ENCODE data around the gene RTF1.

RTF1 gene

DNA sequence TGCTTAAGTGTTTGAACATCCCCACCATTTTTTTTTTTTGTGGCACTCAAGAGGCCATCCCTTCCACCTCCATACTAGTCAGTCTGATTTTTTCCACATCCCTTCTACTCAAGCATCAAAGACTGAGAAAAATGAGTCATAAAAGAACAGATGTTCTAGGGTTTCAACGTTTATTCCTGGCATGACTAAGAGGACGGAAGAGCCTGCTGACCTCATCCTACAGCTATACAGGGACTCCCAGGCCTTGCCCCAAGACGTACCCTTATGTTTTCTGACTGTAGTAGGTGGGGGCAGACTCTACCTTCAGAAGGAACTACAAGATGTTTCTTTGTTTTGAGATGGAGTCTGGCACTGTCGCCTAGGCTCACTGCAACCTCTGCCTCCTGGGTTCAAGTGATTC lies 73.5 kb downstream of the RTF1 start:
- no peak for DNase-seq

DNA sequence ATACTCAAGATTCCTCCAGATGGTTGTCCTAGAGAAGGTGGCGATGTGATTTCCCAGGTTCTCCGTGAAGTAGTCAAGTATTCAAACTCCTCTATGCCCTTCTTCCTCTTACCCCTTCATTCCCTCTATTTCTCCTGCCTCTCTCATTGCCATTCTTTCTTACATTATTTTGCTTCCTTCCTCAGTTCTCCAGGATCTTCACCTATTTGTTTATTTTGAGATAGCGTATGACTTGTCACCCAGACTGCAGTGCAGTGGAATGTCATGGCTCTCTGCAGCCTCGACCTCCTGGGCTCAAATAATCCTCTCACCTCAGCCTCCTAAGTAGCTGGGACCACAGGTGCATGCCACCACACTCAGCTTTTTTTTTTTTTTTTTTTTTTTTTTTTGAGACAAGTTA lies 75.0 kb downstream of the RTF1 start:
- DNase-seq: no peak

DNA sequence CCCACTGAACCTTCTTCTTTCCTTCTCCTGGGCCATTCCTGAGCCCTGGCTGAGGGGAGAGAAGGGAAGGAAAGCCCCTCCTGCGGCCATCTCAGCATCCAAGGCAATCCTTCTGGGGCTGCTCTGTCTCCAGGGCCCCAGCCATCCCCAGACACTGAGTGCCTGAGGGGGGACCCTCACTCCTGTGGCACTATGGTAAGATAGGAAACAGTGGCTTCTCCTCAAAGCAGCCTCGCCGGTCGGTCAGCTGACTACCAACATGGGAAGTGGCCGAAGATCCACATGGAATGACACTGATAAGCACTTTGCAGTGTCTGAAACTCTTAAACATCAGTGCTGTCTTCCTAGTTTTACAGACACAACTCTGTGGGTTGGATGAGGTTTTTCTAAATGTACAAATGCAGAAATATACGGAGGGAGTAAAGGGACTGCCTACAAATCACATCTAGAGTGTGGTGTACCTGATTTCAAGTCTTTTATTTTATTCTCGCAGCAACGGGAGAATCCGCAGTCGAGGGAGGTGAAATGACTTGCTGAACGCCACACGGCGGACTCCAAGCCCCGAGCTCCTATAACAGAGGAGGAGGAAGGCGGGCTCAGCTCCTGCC lies 75.8 kb downstream of the RTF1 start:
- DNase-seq: no peak

DNA sequence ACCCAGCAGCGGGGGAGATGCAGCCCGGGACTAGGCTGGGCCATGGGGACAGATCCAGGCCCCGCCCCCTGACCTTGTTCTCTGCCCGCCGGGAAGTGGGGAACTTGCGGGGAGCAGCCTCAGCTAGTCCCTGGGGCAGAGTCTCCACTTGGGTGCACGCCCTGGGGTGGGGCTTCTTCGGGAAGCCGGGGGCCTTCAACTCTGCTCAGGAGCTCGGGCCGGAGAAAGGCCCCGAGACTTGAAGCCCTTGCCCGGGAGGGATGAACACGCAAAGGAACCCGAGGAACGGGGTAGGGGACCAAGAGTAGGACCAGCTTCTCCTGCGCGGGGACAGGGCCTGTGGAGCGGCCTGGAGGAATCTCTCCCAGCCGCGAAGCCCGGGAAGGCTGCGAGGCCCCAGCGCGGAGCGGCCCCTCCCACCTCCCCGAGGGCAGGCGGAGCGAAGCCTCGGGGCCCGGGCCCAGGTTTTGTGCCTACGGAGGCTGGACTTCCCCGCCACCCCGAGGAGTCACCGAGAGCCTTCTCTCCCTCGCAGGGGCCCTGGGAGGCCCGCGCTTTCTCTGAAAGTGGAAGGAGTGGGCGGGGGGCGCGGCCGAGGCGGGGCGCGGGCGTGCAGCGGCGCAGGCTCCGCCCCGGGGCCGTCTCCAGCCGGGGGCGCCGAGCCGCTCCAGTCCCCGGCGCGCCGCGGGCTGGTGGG lies 76.5 kb downstream of the RTF1 start, which contains the start of gene ITPKA:
TSS of gene ITPKA (plus strand) at position 670 of the 697 bp plus-strand sequence. CDS start 54 bp downstream, outside the sequence.
- peak; percentile 81 for DNase-seq

DNA sequence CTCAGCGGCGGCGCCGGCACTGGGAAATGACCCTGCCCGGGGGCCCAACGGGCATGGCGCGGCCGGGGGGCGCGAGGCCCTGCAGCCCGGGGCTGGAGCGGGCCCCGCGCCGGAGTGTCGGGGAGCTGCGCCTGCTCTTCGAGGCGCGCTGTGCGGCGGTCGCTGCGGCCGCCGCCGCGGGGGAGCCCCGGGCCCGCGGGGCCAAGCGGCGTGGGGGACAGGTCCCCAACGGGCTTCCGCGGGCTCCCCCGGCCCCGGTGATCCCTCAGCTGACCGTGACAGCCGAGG lies 77.0 kb downstream of the RTF1 start:
- no peak for DNase-seq

DNA sequence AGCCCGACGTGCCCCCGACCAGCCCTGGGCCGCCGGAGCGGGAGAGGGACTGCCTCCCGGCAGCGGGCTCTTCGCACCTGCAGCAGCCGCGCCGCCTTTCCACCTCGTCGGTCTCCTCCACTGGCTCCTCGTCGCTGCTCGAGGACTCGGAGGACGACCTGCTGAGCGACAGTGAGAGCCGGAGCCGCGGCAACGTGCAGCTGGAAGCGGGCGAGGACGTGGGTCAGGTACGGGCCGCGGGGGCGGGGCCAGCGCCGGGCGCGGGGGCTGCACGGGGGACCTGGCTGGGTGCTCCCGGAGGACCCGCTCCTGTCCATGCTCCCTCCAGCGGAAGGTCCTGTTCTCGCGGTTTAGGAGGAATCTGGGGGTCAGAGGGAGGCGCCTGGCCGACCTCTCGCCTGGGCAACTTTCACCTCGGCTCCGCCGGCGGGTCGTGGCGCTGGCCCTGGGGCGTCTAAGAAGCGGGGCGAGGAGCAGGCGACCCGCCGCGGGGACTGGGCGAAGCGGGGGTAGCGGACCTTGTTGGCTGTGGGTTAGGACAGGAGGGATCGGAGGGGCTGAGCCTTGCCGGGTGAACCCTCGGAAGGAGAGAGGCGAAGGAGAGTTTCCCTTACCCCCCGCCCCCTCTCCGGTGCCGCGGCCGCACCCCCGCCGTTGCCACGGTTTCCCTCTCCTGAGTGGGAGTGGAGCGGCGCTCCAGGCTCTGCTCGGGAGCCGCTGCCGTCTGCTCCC lies 77.5 kb downstream of the RTF1 start:
- DNase-seq: peak; percentile 28

DNA sequence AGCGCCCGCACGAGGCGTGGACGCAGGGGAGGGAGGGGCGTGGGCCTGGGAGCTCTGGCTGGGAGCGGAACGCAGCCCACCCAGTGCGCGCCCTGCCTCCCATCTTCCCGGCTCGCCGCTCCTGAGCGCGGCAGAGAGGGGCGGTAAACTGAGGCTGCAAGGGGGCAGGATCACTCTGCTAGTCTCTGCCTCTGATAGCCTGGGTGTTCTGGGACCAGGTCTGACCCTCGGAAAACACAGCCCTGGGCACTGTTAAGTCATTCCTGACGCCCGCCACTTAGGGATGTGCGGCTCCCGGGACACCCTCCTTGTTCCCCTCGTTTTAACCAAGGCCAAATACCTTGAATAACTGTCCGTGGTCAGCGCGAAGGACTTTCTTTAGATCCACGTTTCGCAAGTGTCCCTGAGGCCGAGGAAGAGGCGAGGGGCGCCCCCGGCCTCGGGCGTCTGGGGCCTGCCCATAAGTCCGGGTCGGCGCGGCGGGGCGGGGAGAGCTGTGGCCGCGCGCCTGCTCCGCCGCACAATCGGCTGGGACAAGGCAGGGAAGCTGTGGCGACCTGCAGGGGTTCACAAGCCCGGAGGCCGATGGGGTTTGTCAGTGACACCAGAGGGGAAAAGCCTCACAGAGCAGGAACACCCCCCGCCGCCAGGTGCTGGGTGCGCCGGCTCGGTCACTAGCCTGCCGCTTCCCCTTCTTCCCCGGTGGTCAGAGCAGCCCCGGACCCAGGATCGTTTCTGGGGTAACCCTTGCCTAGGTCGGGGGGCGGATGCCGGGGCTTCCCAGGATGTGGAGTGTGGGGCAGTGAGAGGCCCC lies 78.2 kb downstream of the RTF1 start:
- no peak for DNase-seq

DNA sequence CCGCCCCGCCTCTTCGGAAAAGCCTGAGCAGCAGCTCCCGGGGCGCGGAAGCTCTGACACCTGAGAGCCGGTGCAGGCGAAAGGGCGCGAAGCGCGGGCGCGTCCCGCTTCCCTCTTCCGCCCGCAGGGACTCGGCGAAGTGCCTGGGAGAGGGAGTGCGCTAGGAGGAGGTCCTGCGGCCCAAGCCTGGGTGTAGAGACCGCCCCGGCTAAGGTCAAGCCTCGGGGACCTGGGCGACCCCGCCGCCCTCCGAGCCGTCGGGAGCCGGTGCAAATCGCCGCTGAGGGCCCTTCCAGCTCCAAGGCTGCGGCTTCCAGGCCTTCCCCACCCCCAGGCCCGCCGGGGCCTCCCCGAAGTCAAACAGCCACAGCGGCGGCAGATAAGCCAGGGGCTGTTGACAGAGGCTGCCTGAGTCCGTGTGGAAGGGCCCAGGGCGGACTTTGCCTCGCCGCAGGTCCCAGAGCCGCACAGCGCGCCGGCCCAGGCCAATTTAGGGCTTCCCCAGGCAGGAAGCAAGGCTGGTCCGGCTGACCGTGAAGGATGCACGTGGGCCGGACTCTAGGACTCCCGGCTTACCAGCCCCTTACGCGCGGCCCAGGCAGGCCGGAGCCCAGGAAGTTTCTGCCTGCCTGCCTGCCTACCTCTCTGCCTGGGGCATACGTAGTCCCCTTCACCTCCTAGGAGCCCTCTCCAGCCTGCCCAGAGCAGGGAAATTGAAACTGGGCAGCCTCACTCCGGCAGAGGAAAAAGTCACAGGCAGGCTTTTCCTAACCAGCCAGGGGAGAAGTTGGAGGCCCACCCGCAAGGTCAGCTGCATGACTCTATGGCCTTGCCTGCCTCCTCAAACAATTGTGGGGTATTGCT lies 79.1 kb downstream of the RTF1 start:
- no peak for DNase-seq

DNA sequence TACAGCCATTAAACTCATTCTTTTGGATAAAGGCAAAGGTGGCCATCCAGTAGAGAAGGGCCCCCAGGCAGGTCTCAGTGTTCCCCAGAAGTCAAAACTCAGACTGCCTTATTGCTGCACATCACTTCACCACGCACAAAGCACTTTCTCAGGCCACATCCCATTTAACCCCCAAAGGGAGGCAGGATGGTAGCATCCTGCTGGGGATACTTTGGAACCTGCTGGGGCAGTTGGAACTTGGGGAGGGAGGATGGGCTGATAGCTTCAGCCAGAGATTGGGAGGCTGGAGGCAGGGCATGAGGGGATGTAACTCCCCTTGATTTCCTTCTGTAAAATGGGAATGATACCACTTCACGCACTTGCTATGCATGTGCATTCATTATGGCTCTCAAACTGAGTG lies 81.8 kb downstream of the RTF1 start:
- peak; percentile 31 for DNase-seq

DNA sequence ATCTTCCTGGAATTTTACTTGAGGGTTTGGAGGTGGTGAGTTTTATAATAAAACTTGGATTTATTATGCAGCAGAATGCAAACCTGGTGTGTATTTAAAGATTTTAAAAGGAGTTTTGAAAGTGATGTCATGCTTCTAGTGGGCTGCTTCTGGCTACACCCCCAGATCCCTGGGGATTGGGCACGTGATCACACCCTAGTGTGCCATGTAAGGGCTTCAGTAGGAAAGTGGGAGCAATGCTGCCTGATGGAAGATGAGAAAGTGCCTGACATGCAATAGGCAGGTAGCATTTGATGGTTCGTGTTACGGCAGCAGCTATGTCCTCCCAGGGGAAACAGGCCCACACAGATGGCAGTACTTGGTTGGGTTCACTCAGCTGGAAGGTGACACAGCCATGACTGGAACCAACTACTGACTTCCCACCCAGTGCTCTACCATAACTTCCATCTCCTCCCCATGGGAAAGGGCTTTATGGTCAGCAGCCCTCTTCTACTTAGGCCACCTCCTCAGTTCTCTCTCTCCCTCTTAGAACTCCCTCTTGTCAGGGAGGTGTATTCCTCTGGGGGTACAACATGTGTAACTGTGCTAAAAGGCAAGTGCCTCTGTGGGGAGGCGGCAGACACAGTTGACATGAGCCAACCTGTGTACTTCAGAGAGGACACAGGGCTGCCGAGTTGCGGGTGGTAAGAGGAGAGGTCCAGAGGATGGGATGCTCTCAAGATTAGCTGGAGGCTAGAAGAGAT lies 82.4 kb downstream of the RTF1 start:
- DNase-seq: peak; percentile 94

DNA sequence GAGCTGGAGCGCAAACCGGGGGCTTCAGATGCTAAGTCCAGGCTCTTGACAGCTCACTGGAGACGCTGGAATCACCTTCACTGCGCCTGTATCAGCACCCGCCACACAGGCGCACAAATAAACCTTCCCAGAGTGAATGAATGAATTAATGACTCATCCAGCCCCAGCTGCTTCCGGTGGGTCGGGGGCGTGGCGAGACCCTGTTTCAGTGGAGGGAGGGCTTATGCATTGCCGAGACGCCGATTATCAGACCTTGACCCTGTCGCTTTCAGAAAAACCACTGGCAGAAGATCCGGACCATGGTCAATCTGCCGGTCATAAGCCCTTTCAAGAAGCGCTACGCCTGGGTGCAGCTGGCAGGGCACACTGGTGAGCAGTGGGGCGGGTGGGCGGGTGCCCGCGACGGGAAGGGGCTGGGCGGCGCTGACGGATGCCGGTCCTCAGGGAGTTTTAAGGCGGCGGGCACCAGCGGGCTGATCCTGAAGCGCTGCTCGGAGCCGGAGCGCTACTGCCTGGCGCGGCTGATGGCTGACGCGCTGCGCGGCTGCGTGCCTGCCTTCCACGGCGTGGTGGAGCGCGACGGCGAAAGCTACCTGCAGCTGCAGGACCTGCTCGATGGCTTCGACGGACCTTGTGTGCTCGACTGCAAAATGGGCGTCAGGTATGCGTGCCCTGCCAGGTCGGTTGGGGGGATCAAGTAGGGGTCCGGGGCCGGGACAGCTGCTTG lies 84.5 kb downstream of the RTF1 start:
- DNase-seq: no peak

DNA sequence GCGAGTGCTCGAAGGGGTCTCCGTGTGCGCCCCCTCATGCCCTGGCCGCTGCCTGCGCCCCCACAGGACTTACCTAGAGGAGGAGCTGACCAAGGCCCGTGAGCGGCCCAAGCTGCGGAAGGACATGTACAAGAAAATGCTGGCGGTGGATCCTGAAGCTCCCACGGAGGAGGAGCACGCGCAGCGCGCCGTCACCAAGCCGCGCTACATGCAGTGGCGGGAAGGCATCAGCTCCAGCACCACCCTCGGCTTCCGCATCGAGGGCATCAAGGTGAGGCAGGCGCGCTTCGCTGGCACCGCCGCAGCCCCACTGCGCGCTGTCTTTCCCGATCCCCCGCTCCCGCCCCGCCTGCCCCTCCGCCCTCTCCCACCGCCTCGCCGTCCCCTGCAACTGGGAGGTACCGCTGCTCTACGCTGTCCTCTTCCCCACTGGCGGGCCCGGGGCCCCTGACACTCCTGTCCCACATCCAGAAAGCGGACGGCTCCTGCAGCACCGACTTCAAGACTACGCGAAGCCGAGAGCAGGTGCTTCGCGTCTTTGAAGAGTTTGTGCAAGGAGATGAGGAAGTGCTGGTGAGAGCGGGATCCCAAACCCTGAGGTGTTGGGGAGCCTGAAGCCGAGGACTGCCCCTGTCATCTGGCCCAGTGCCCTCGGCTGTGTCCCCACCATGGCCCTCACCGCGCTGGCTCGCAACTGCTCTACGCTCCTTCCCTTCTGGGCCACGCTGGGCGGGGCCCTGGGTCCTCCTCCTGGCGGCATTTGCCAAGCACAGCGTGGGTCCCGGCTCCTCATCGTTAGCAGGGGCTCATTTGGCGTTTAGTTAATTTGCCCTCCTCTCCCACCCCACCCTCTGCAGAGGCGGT lies 85.3 kb downstream of the RTF1 start:
- no peak for DNase-seq

DNA sequence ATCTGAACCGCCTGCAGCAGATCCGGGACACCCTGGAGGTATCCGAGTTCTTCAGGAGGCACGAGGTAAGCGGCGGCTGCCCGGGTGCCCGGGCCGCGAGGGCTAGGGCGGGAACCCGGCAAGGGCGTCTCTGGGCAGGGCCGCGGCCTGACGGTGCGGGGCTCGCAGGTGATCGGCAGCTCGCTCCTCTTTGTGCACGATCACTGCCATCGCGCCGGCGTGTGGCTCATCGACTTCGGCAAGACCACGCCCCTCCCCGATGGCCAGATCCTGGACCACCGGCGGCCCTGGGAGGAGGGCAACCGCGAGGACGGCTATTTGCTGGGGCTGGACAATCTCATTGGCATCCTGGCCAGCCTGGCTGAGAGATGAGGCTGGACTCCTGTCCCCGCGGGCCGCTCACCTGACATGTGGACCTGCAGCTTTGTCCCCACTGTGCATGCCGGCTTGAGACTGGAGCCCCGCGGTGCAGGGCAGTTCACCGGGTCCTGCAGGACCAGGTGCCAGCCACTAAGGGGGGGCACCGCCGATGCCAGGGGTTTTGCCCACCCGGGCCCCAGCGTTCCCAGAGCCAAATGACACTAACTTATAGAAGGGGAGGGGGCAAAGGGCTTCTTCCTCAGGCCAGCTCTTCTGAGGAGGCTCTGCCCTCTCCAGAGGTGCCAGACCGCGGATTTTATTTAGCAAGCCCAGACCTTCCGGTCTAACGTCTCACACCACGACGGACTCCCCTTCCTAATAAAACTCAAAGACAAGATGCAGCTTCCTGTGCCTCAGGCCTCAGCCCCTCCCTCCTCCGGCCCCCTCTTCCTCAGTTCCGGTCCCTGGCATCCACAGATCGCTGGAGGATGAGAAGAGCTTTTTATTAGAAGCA lies 86.1 kb downstream of the RTF1 start:
- no peak for DNase-seq

DNA sequence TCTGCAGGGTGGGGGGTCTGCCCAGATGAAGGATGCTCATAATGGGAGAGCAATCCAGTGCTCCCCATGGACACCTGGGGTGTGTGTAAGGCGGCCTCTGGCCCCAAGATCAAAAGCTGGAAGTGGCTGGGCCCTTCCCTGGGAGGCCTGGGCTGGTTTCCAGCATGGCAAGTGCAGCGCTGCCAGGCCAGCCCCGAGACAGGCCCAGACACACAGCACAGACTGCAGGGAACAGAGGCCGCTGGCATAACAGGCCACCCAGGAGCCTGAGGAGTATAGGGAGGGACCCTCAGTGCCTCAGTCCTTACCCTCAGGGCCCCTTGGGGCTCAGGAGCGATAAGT lies 86.7 kb downstream of the RTF1 start:
- no peak for DNase-seq

DNA sequence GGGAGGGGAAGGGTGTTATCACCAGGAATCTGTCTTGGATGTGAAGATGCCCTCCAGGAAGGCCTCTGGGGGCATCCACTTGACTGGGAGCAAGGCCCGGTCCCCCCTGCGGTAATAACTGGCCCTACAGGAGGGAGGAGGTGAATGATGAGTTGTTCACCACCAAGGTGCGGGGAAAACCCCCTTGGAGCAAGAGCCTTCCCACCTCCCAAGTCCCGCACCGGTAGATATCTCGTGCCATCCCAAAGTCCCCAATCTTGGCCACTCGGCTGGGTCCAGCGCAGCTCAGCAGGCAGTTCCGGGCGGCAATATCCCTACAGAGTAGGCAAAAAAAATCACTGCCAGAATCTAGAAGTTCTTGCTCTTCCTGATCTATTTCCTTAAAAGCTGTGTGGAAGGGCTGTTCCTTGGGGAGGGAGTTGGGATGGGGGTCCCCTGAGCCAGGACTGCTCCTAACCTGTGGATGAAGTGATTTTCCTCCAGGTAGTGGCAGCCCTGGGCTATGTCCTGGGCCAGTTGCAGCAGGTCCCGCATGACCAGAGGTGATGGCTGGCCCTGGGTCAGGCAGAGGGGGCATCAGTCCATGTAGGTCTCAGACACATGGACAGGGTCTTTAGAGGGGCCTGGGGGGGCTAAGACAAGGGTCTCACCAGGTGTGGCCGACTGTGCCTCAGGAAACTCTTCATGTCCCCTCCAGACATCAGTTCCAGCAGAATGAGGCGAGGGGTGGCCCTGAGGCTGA lies 88.0 kb downstream of the RTF1 start:
- DNase-seq: no peak

DNA sequence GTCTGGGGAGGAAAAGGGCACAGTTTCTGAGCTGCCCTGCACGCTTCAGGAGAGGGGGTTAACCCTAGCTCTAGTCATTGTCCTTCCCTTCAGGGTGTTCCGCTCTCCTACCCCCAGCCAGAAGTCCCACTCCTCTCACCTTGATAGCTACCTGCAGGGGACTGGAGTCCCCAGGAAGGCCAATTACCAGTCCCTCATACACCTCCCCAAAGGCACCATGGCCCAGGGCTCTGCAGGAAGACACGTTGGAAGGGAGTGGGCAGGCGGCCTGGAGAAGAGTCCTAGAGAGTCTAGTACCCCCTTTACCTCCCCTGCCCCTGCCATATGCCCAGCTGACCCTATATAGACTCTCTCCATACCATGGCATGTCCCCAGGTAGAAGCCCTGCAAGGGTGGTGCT lies 88.9 kb downstream of the RTF1 start:
- DNase-seq: no peak

DNA sequence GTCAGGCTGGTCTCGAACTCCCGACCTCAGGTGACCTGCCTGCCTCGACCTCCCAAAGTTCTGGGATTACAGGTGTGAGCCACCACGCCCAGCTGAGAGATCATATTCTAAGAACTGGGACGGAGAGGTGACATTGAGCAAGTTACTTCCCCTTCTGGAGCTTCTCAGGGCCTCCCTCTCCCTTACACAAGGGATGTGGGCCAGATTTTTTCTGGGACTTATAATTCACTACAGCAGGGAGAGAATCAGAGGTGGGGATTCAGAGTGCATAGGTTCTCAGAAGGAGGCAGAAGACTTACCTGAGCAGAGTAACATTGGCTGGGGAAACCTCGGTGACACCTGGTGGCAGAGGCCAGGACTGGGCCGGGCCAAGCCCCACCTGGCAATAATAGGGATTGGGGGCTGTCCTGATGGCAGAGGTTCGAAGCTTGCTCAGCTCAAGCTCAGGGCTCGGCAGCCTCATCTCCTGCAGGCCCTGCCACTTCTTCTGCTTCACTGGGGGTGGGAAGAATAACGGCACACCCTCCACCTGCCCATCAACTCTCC lies 90.0 kb downstream of the RTF1 start:
- no peak for DNase-seq

DNA sequence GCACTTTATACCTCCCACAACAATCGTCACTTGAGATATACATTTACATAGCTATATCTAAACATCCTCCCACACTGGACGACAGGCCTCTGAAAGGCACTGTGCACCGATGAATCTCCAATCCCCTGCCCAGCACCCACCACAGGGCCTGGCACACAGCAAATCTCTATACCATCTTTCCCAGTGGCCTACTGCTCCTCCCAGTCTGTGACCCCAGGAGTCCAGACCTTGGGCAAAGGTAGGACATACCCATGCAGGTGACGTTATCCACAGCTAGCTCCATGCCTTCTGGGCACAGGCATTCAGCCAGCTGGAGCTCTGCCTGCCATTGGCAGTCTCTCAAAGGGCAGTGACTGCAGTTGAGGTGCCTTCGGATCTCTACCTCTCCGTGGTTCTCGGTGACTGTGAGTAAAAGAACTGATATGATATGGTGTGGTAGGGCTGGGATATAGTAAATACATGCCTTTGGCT lies 91.0 kb downstream of the RTF1 start:
- no peak for DNase-seq

All from NCI-H2171 (cell line).